ENCODE results near the gene MYLK3.
"Not testable (repeated sequence)": the region's sequence is repeated elsewhere in the genome, so short reads cannot be mapped to it uniquely, and the experiment has no call there.

Gene MYLK3

GRCh38 chr16:46747777-46748651, at the start of gene MYLK3:
Gene MYLK3 (minus strand): TSS chr16:46748344. CDS start chr16:46748193, 151 bp downstream.
- no peak for DNase-seq

- no peak for DNase-seq
Observed at GRCh38 chr16:46797501-46797900, 49.4 kb upstream of the MYLK3 start.

GRCh38 chr16:46796764-46797269, 48.7 kb upstream of the MYLK3 start:
- DNase-seq = no peak

- no peak for DNase-seq
Observed at GRCh38 chr16:46793841-46794240, 45.7 kb upstream of the MYLK3 start.

- DNase-seq = no peak
Observed at GRCh38 chr16:46790599-46791270, 42.6 kb upstream of the MYLK3 start.

GRCh38 chr16:46789499-46790414, 41.6 kb upstream of the MYLK3 start:
- DNase-seq = peak; percentile 77

GRCh38 chr16:46788891-46789474, 40.8 kb upstream of the MYLK3 start:
- no peak for DNase-seq

- DNase-seq = no peak
Observed at GRCh38 chr16:46787909-46788308, 39.8 kb upstream of the MYLK3 start.

- DNase-seq = no peak
Observed at GRCh38 chr16:46785076-46785845, 37.1 kb upstream of the MYLK3 start.

- DNase-seq = not testable (repeated sequence)
Observed at GRCh38 chr16:46784569-46784968, 36.4 kb upstream of the MYLK3 start.

GRCh38 chr16:46783800-46784199, 35.7 kb upstream of the MYLK3 start:
- DNase-seq = no peak

- DNase-seq = no peak
Observed at GRCh38 chr16:46782320-46782719, 34.2 kb upstream of the MYLK3 start.

GRCh38 chr16:46777804-46778203, 29.7 kb upstream of the MYLK3 start:
- DNase-seq = no peak

- DNase-seq = no peak
Observed at GRCh38 chr16:46775214-46775613, 27.1 kb upstream of the MYLK3 start.

- DNase-seq = no peak
Observed at GRCh38 chr16:46774743-46775177, 26.6 kb upstream of the MYLK3 start.

GRCh38 chr16:46772463-46772862, 24.3 kb upstream of the MYLK3 start:
- no peak for DNase-seq

GRCh38 chr16:46768809-46769208, 20.7 kb upstream of the MYLK3 start:
- no peak for DNase-seq

GRCh38 chr16:46765050-46765449, 16.9 kb upstream of the MYLK3 start:
- DNase-seq = no peak

GRCh38 chr16:46763147-46763546, 15.0 kb upstream of the MYLK3 start:
- no peak for DNase-seq

GRCh38 chr16:46762583-46762982, 14.4 kb upstream of the MYLK3 start:
- DNase-seq = no peak

GRCh38 chr16:46759309-46759708, 11.2 kb upstream of the MYLK3 start:
- DNase-seq = no peak

Measured in stimulated activated CD4-positive, alpha-beta T cell treated with anti-CD3 and anti-CD28 coated beads, Interleukin-4, amount 100 ng/mL, for 24 hours (primary cell).